Large intestine (tissue), 12 donors: ENCODE results near the gene SLC35G2. TPM values are rescaled to one million over a fixed set of nuclear protein-coding genes. Genes with fewer than 3 reads are reported as not detected.

ENCODE experiments used
- DNase-seq, 2 donors: peaks; one replicate each; pipeline versions ENCODE4 v3.0.0 to v3.0.0-alpha.2; 2013
- H3K27ac ChIP-seq: one replicate; pipeline ENCODE4 v1.5.1; 2013; ENCODE audit warnings: low read length
- H3K27me3 ChIP-seq: 2 replicates; pipeline ENCODE4 v1.6.1; 2013; ENCODE audit warnings: low read length; ENCODE audit not compliant: control insufficient read depth, insufficient read depth
- H3K36me3 ChIP-seq: 2 replicates; pipeline ENCODE4 v1.6.1; 2013; ENCODE audit warnings: low read length; ENCODE audit not compliant: control insufficient read depth, insufficient read depth
- H3K4me1 ChIP-seq: one replicate; pipeline ENCODE4 v1.6.1; 2013; ENCODE audit warnings: low read length; ENCODE audit not compliant: control insufficient read depth, insufficient read depth
- H3K4me3 ChIP-seq: one replicate; pipeline ENCODE4 v1.5.1; 2013; ENCODE audit warnings: low read length
- H3K9me3 ChIP-seq: one replicate; pipeline ENCODE4 v1.6.1; 2013; ENCODE audit warnings: mild to moderate bottlenecking, low read depth, low read length, moderate library complexity; ENCODE audit not compliant: control insufficient read depth
- WGBS: methylation state at CpG from one replicate; pipeline ENCODE4 v1.1.5; 2013; ENCODE audit warnings: low lambda C conversion rate; ENCODE audit not compliant: insufficient coverage; 5-methylcytosine and 5-hydroxymethylcytosine counted together
- long read RNA-seq, 11 donors: transcript quantifications; one replicate each; lab custom pipeline, GENCODE V29; 2026
- polyA plus RNA-seq: library from polyadenylated mRNA; unstranded; fragments of 120-200 nt; gene quantifications from one replicate; pipeline ENCODE4 v1.2.1, GENCODE V29; 2013

The SLC35G2 gene
- polyA plus RNA-seq, result 3.4 TPM
- long read RNA-seq, donor 1, partial matches to known transcripts, result 0 of 1 reads
- long read RNA-seq, donor 1, other reads (novel, unspliced or antisense), result 0 of 1 reads
- long read RNA-seq, donor 2, result 0 reads
- long read RNA-seq, donor 3, result 0 reads
- long read RNA-seq, donor 4, result 0 reads
- long read RNA-seq, donor 5, partial matches to known transcripts, result 0 of 3 reads
- long read RNA-seq, donor 5, other reads (novel, unspliced or antisense), result 0 of 3 reads
- long read RNA-seq, donor 6, partial matches to known transcripts, result 0 of 1 reads
- long read RNA-seq, donor 6, other reads (novel, unspliced or antisense), result 0 of 1 reads
- long read RNA-seq, donor 7, partial matches to known transcripts, result 0 of 1 reads
- long read RNA-seq, donor 7, other reads (novel, unspliced or antisense), result 0 of 1 reads
- long read RNA-seq, donor 8, partial matches to known transcripts, result 0 of 7 reads
- long read RNA-seq, donor 8, other reads (novel, unspliced or antisense), result 6 of 7 reads
- long read RNA-seq, donor 9, partial matches to known transcripts, result 0 of 2 reads
- long read RNA-seq, donor 9, other reads (novel, unspliced or antisense), result 0 of 2 reads
- long read RNA-seq, donor 10, partial matches to known transcripts, result 5 of 6 reads
- long read RNA-seq, donor 10, other reads (novel, unspliced or antisense), result 0 of 6 reads
- long read RNA-seq, donor 11, partial matches to known transcripts, result 5 of 5 reads
- long read RNA-seq, donor 11, other reads (novel, unspliced or antisense), result 0 of 5 reads

DNA sequence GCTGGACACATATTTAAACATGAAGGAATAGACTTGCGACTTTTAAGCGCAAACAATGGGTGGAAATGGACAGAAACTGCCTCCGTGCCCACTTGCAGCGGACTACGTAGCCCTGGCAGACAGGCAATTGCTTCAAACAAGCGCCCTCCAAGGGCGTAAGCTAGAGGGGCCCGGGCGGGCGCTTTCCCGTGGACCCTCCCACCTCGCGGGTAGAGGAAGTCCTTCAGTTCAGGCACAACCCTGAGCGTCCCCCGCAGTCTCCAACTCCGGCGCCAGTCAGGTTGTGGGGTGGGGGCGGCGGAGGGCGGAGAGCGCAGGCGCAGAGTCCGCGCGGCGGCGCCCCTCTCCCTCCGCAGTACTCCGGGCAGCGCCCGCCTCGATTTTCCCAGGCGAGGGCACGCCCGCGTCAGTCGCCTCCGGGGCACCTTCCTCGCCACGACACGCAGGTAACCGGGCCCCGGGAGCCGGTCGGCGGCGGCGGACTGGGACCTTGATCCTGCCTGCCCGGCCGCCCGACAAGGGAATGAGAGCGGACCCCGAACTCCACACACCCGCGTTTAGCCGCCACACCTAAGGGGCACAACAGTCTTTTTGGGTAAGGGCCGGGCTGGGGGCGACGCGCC lies at the start of gene SLC35G2:
SLC35G2 (plus strand) TSS at position 358 of the 623 bp plus-strand sequence. CDS start 35,335 bp downstream, outside the sequence.
- Histone ChIP-seq H3K27me3 (peaks cover 35% of the 10 kb centered on the region), H3K9me3 (peaks cover 5% of the 10 kb centered on the region), H3K4me3 (peak within 1 kb of the TSS; percentile 48), H3K27ac (no peak within 1 kb of the TSS), H3K36me3 (no peaks in the 10 kb centered on the region), H3K4me1 (peaks cover 17% of the 10 kb centered on the region)
- no CpG with 5 or more reads among the region's 60 CpGs for WGBS
- DNase-seq, result peak; percentile 12 to 34

DNA sequence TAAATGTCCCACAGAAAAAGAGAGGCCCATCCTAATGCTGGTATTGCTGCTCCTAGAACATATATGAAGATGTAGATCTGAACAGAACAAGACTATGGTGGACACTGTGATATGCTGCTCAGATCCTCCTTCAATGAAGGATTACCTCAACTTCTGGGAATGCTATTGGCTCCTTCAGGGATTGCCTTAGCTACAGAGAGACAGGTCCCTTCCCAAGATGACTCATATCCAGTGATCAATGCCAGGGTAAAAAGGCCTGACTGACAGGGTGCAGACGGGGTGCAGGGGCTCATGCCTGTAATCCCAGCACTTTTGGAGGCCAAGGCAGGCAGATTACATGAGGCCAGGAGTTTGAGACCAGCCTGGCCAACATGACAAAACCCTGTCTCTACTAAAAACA lies 46.2 kb upstream of the SLC35G2 start:
- no peaks in the 10 kb centered on the region for H3K4me1 ChIP-seq
- H3K9me3 ChIP-seq, result no peaks in the 10 kb centered on the region
- H3K27me3 ChIP-seq, result no peaks in the 10 kb centered on the region
- H3K36me3 ChIP-seq, result no peaks in the 10 kb centered on the region
- no peak overlapping the region for H3K27ac ChIP-seq
- no peak overlapping the region for H3K4me3 ChIP-seq
- no peak for DNase-seq
- whole genome bisulfite sequencing, result no CpG with 5 or more reads among the region's 1 CpG

DNA sequence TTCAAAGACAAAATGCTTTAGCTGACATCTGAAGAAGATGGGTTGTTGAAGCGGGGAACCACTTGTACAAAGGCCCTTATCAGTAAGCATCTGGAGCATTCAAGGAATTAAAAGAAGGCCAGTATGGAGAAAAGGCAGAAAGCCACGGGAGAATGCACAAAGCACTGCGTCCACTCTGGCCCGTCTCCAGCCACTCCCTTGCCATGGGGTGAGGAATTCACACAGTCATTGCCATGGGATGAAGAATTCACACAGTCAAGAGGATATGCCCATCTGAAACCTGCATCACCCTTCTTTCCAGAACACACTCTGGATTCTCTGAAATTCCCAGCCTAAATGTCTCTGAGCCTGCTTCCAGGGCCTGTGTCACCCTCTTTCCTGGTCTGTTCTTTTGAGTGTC lies 40.1 kb upstream of the SLC35G2 start:
- H3K36me3 ChIP-seq, result no peaks in the 10 kb centered on the region
- WGBS, result no CpG with 5 or more reads among the region's 4 CpGs
- H3K4me1 ChIP-seq, result no peaks in the 10 kb centered on the region
- no peaks in the 10 kb centered on the region for H3K9me3 ChIP-seq
- H3K27me3 ChIP-seq, result no peaks in the 10 kb centered on the region
- no peak overlapping the region for H3K27ac ChIP-seq
- no peak overlapping the region for H3K4me3 ChIP-seq
- no peak for DNase-seq

DNA sequence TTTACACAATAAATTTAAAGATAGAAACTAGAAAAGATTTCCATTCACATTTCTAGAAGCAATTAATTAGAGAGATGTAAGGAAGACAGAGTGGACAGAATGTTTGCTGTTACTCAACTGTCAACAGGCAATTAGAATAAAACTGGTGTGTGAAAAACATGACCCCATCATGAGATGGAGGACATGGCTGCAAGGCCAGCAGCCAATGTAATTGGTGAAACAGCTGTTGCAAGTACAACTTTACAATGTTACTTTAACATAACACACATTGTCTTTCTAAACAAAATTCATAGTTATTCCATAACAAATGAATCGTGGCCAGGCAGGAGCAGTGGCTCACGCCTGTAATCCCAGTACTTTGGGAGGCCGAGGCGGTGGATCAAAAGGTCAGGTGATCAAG lies 38.2 kb upstream of the SLC35G2 start:
- DNase-seq, result no peak
- WGBS, result no CpG with 5 or more reads among the region's 4 CpGs
- no peaks in the 10 kb centered on the region for H3K36me3 ChIP-seq
- H3K27ac ChIP-seq, result no peak overlapping the region
- no peaks in the 10 kb centered on the region for H3K27me3 ChIP-seq
- H3K4me1 ChIP-seq, result no peaks in the 10 kb centered on the region
- H3K9me3 ChIP-seq, result no peaks in the 10 kb centered on the region
- no peak overlapping the region for H3K4me3 ChIP-seq

DNA sequence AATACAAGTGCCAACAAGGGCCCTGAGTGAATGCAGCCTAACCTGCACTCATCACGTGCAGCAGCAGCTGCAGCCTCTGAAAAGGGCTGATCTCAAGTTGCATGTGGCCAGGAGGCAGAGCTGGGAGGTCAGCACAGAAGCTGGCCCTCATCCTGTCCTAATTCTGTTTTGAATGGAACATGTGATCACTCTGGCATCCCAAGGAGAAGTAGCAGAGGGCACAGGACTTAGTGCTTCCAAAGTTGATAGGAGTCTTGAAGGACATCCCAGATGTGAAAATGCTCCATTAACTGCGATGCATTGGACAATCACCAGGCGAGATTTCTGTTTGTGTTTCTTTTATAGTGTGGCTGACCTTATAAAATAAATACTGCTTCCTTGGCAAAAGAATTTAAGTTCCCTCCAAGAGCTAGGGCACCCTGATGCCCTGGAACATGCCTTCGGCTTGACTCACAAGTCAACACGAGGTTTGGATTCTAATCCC lies 35.2 kb upstream of the SLC35G2 start:
- no peak overlapping the region for H3K4me3 ChIP-seq
- H3K27me3 ChIP-seq, result no peaks in the 10 kb centered on the region
- H3K9me3 ChIP-seq, result no peaks in the 10 kb centered on the region
- H3K36me3 ChIP-seq, result no peaks in the 10 kb centered on the region
- DNase-seq, result no peak
- H3K4me1 ChIP-seq, result no peaks in the 10 kb centered on the region
- no peak overlapping the region for H3K27ac ChIP-seq
- no CpG with 5 or more reads among the region's 5 CpGs for WGBS

DNA sequence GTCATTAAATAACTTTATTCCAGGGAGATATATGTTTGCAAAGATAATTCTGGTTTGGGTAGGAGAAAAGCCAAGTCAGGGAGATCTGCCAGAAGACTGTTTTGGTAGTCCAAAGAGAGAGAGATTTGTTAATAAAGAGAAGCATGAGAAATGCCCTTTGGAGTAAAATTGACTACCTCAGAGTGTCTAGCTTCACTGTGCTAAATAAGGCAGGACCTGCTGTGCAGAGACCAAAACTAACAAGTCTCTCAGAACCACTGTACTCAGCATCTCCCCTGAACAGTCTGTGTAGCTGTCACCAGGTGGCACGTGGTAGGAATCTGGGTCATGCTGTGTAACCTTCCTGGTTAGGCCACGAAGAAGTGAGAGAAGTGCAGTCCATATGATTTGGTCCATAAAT lies 31.6 kb upstream of the SLC35G2 start:
- H3K4me3 ChIP-seq, result no peak overlapping the region
- H3K36me3 ChIP-seq, result no peaks in the 10 kb centered on the region
- no peaks in the 10 kb centered on the region for H3K9me3 ChIP-seq
- no peaks in the 10 kb centered on the region for H3K4me1 ChIP-seq
- H3K27me3 ChIP-seq, result no peaks in the 10 kb centered on the region
- no peak for DNase-seq
- H3K27ac ChIP-seq, result no peak overlapping the region
- no CpG with 5 or more reads among the region's 2 CpGs for WGBS

DNA sequence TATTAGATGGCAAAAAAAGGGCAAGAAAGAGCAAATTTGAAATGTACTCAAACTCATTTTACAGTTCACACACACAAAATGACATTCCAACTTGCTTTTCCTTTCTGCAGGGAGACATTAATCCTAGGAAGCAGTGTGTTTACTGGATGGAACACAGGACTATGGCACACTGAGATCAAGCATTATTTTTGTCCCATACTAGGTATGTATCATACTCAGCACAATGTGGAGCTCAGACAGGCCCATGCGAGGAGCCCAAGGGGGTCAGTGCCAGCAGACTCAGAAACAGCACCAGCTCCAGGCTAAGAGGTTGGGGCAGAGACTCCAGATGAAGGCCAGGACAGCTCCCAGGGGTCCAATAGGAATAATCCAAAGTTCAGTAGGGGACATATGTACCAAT lies 30.8 kb upstream of the SLC35G2 start:
- no peaks in the 10 kb centered on the region for H3K36me3 ChIP-seq
- no peaks in the 10 kb centered on the region for H3K9me3 ChIP-seq
- no CpG with 5 or more reads among the region's 1 CpG for WGBS
- no peak overlapping the region for H3K27ac ChIP-seq
- H3K4me3 ChIP-seq, result no peak overlapping the region
- no peaks in the 10 kb centered on the region for H3K27me3 ChIP-seq
- no peaks in the 10 kb centered on the region for H3K4me1 ChIP-seq
- DNase-seq, result no peak

DNA sequence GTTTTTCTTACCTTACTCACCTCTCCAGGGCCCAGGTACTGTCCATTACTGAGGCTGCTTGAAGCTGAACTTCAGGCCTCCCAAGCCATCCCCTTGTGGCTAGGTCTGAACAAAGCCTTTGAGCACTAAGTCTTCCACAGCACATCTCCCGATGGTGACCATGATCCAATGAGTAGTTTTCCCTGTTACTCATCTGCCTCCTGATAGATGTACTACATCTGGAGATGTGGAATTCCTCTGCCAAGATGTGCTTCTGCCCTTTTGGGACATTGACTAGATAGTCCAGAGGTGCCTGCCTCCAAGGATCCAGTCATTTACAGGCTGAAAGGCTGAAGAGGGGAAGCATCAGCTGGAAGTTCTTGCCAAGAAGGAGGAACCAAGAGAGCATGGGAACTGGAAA lies 28.9 kb upstream of the SLC35G2 start:
- no peak for DNase-seq
- Histone ChIP-seq H3K27me3 (no peaks in the 10 kb centered on the region), H3K27ac (no peak overlapping the region), H3K4me1 (no peaks in the 10 kb centered on the region), H3K4me3 (no peak overlapping the region), H3K9me3 (no peaks in the 10 kb centered on the region), H3K36me3 (no peaks in the 10 kb centered on the region)
- WGBS, result no CpG with 5 or more reads among the region's 1 CpG

DNA sequence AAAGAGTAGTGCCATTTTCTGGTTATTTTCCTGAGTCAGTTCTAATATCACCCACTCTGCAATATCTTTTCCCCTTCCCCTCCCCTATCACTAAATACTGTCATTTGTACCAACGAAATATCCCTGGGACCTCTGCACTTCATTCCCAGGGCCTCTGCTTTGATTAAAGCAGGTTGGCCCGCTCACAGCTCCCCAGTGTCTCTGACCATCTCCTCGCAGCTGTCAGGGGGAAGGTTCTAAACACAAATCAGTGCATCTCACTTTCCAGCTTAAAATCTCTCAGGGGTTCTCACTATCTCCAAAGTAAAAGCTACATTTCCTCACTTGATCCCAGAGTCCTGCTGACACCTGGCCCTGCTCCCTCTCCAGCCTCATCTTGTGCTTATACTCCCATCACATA lies 28.1 kb upstream of the SLC35G2 start:
- no peak for DNase-seq
- WGBS, result no CpG with 5 or more reads among the region's 3 CpGs
- no peak overlapping the region for H3K4me3 ChIP-seq
- H3K27me3 ChIP-seq, result no peaks in the 10 kb centered on the region
- H3K36me3 ChIP-seq, result no peaks in the 10 kb centered on the region
- H3K4me1 ChIP-seq, result no peaks in the 10 kb centered on the region
- no peaks in the 10 kb centered on the region for H3K9me3 ChIP-seq
- no peak overlapping the region for H3K27ac ChIP-seq

DNA sequence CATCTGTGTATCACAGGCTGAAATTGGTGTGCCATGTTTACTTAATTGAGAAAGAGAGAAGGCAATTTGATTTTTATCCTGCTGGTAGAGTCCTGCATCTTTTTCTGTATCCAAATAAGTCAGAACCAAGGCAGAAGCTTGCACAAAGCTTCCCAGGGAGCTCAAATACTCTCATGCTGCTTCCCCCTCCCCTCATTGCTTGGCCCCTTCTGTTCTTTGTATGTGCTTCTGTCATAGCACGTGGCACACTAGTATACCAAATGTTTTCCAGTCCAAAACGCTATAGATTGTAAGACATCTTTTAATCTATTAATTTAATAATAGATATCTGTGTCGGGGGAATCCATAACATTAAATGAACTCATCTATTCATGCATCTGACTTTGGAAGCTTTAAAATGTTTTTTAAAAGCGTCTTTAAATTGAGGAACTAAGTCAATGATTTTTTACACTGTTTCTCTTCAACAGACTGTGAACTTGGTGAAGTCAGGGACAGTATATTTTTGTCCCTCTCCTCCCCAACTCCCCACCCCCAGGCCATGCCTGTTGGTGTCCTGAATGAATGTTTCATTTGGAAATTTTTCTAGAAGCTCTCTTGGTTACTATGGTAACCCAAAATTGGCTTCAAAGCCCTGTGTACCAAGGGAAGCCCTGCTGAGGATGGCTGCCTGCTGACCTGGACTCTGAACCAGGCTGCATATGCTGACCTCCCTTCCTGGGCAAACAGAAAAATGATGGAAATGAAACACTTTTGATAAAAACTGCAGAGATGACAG lies 26.2 kb upstream of the SLC35G2 start:
- Histone ChIP-seq H3K9me3 (no peaks in the 10 kb centered on the region), H3K27me3 (no peaks in the 10 kb centered on the region), H3K27ac (no peak overlapping the region), H3K36me3 (no peaks in the 10 kb centered on the region), H3K4me1 (no peaks in the 10 kb centered on the region), H3K4me3 (no peak overlapping the region)
- DNase-seq, result no peak
- WGBS, result 83% methylated on average over 2 of the region's 4 CpGs
